Stimulated activated CD4-positive, alpha-beta T cell treated with anti-CD3 and anti-CD28 coated beads, Interleukin-1b, Interleukin-23, amount 100 ng/mL, for 4 hours (primary cell): ENCODE results near the gene PARD3B.

Source experiments
- DNase-seq, 2 donors: peaks; one replicate each; pipeline ENCODE4 v3.0.0-alpha.2; 2020; ENCODE audit warnings: low read depth in 2 of 2

Gene PARD3B

DNA sequence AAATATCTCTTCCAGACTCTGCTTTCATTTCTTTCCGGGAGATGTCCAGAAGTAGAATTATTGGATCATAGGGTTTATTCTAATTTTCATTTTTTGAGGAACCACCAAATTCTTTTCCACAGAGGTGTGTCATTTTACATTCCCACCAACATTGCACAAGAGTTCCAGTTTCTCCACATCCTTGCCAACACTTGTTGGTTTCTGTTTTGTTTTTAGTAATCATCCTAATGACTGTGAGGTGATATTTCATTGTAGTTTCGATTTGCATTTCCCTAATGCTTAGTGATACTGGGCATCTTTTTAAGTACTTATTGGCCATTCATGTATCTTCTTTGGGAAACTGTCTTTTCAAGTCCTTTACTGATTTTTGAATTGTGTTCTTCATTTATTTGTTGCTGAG, 513.1 kb downstream of the PARD3B start:
- no peak for DNase-seq

DNA sequence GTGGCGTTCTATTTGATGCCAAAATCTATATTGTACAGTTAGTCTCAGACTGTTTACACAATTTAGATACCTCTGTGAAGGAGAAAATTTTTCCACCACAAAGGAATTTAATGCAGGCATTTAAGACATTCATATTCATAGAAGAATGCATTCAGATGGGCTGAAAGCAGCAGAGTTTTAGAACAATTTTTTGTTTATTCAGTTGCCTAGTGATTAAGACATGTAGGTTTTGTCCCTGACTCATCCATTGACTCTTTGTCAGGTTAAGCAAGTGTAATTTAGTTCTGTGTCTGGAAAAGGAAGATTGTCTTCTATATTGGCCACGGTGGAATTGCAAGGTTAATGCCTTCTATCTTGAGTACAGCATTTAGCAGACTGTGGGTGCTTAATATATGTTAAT, 515.0 kb downstream of the PARD3B start:
- no peak for DNase-seq

- DNase-seq, result no peak
Observed at GRCh38 chr2:205066081-205066480, 520.8 kb downstream of the PARD3B start.

DNA sequence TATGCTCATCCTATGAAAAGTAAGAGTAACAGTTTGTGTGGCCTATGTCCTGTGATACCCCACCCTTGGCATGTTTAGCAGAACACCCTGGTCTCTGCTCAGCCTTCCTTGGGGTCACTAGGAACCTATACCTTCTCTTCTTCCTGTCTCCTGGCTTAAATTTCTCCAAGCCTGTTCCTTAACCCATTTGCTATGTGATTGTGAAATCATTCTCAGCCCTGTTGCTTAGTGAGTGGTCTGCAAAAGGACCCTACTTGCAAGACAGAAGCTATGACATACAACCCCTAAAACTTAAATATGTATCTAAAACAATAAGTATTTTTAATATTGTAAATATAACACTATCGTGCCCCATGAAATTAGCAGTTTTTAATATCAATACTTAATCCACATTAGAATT, 524.7 kb downstream of the PARD3B start:
- no peak for DNase-seq

- DNase-seq, result no peak
Observed at GRCh38 chr2:205070889-205071288, 525.6 kb downstream of the PARD3B start.

DNA sequence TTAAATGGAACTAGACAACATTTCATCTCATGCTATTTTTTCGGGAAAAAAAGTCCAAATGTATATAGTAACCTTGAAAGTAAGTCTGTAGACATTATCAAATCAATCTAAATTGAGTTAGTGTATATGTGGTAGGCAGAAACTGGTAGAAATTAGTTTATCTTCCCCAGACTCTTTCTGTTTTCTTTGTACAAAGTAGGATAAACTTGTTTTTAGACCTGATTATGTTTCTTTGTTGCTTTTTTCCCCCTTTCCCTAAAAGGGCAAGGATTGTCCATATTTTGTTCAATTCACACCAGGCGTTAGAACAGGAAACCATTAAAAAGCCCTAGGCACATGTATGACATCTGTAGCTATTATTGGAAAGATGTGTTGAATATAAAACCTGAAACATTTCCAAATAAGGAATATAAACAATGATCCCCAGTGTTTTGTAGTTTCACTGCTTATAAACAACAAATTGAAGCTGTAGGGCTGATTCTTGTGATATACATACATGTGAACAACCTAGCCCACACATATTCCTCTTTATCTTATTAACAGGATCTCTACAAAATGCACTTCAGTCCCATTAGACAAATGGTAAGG, 528.3 kb downstream of the PARD3B start:
- DNase-seq, result no peak

DNA sequence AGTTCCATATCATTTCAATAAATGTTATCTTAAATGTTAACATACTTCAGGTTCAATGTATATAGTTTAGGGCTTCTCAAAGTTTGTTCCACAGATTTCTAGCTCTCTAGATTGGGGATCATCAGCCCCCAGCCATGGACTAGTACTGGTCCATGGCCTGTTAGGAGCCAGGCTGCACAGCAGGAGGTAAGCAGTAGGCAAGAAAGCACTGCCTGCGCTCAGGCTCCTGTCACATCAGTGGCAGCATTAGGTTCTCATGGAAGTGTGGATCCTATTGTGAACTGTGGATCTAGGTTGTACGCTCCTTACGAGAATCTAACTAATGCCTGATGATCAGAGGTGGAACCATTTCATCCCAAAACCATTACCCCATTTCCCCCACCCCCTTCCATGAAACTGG, 531.1 kb downstream of the PARD3B start:
- DNase-seq, result no peak

GRCh38 chr2:205077159-205077558, 531.9 kb downstream of the PARD3B start:
- no peak for DNase-seq

- no peak for DNase-seq
Observed at GRCh38 chr2:205078762-205079161, 533.5 kb downstream of the PARD3B start.

GRCh38 chr2:205079173-205079572, 533.9 kb downstream of the PARD3B start:
- no peak for DNase-seq

DNA sequence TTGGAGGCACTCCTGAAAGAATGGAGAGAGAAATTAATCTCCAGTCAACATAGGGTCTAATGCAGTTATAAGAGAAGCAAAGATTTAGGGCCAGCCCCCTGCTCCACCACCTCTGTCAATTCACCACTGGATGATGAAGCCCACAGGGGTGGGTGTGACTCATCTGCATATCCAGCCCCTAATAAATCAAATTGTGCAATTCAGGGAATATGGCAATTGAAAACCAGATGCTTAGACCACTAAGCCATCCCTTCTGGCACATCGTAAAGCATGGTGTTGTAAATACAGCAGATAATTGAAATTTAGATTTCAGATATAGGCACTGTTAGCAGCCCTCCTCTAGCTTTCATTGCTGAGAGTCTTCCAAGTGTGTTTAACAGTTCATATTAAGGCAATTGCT, 541.4 kb downstream of the PARD3B start:
- no peak for DNase-seq

DNA sequence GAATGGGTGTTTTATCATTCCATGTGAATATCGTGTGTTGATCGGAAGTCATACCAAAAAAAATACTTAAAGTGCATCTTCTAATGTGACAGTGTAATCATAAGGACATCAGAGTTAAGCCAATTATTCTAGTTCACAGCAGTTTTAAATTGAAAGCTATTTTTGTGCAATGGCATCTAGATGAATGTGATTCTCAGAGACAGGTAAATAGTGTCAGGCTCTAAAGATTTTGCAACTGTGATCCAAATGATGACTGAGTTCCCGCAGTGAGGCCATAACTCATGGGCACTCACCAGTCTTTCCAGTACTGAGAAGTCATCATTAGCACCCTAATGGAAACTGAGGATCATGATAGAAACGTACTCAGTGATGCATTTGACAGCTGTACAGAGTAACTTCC, 542.6 kb downstream of the PARD3B start:
- no peak for DNase-seq

DNA sequence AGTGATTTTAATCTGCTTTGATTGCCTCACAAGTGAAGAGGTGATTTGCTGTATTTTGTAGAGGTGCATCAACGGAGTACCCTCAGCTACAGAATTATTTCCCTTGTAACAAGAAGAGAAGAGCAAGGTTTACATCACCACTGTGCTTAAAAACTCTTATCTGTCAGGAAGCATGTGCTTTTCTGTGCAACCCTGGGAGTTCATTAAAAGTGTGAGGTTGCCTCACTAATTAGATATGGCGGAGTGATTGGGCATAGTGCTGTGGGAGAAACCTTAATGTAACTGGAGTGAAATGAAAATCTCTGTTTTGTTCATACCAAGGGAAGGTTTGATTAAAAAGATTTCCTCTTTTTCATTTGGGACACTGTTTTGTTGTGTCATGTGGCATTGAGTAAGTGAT, 544.7 kb downstream of the PARD3B start:
- no peak for DNase-seq

GRCh38 chr2:205091411-205091810, 546.1 kb downstream of the PARD3B start:
- no peak for DNase-seq

DNA sequence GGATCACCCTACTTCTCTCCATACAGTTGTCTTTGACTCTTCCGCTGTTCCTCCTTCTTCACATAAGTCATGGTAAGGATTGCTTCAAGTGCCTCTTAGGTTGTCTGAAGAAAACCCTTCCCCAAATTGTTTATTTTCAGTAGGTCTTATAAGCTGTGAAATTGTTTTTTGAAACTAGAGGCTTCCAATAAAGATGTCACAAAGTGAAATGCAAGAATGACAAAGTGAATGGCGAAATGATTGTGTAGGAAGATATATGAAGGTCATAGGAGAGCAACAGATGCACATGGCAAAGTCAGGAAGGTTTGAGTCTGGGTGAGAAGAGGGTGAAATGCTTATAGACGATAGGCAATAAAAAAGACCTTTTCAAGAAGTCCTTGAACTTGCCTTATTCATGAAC, 548.8 kb downstream of the PARD3B start:
- no peak for DNase-seq

DNA sequence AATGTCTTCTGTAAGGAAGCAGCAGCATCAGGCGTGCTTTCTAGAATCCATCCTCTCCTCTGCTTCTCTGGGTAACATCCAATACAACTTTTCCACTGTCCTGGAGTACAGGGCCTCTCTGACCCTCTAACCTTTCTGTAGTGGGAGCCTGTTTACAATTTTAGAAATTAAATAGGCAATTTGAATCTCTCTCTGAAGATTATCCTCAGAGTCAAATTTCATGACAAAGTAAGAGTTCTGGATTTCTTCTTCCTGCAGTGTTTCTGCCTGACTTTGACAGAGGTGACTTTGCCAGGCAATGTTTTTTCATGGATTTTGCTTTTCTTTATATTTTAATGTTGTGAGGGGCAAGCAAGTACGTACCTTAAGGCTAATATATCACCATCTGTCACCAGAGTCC, 558.4 kb downstream of the PARD3B start:
- DNase-seq, result no peak

- DNase-seq, result no peak
Observed at GRCh38 chr2:205107810-205108209, 562.5 kb downstream of the PARD3B start.

GRCh38 chr2:205115511-205115910, 570.2 kb downstream of the PARD3B start:
- no peak for DNase-seq

DNA sequence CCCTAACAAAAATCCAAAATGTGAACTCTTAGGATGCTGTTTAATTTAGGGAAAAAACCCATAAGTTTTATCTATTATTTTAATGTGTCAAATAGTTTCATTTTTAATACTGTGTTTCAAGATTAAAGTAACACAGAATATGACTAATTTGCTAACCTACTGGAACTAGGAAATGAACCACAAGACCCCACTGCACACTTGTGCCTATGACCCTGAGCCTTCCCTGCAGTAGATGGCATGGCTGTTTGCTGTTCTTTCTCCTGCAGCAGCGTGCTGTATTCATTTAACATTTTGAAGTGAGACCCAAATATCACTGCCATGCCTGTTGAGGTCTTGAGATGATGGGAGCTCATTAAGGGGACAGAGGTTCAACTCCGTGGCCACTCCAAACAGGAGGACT, 571.9 kb downstream of the PARD3B start:
- no peak for DNase-seq

GRCh38 chr2:205119136-205119535, 573.9 kb downstream of the PARD3B start:
- no peak for DNase-seq

GRCh38 chr2:205128726-205129125, 583.5 kb downstream of the PARD3B start:
- DNase-seq, result no peak

DNA sequence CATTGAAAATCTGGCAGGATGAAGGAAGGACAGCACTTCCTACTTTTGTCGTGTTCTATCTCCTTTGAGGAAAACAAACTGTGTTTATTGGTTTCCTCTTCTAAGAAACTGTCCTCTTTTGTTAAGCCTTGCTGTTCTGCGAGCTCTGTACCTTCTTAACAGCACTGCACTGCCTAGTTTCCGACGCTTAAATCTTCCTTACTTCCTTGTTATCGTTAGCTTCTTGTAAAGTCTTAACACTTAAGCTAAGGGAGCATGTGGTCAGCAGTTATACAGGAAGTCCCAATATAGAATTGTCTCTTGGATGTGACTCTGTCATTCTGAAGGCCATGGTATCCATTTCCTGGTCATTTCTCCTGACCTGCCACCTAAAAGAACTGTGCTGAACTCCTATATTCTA, 584.3 kb downstream of the PARD3B start:
- DNase-seq, result no peak

DNA sequence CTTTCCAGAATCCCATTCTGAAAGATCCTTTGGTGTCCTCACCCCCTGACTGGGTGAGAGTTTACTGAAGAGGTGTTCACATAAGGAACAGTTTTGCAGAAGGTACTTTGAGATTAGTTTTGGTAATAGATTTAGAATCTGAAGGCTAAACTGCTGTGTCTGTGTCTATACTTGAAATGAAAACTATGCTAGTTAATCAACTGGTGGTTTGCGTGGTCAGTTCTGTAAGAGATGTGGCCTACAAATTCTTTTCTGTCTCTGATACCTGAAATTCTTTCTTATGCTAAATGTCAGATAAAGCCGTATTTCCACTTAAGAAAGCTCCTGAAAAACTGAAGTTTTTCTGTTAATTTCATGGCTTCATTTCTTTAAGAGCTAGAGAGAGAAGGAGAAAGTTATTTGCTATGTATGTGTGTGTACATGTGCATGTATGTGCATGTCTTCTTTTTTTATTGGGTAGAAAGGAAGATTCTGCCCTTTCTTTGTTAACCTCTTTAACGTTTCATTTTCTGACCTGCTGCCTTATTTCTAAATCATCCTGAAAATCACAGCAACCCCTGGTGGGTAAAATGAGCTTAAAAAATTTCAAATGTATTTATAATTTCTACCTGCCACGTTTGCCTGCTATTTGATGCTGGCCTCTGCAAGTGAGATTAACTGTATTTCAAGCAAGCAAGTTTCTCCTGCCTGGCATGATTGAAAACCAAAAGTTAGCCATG, 585.0 kb downstream of the PARD3B start:
- DNase-seq, result no peak

DNA sequence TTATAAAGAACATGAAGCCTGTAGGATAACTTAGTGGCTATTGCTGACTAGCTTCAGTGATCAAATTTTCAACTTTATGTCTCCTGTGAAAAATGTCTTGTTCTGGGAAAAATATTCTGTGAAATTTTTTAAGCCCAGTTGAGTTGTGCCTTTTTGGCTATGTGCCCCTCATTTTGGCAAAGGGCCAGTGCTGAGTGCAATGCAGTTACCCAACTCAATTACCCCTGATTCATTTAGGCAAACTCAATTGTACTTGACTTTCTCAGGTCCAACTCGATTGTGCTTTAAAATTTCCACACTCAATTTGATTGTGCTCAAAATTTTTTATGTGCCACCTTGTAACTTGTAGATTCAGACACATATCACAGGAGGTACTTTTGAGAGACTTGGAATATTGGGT, 588.3 kb downstream of the PARD3B start:
- DNase-seq, result no peak
